CD4-positive, alpha-beta T cell treated with Interleukin-12 subunit alpha and Interleukin-12 subunit beta, for 1 hour (primary cell): ENCODE results near the gene MAP4K2.

Source experiments
- DNase-seq: peaks from one replicate; pipeline ENCODE4 v3.0.0-alpha.2; 2020

MAP4K2 gene

DNA sequence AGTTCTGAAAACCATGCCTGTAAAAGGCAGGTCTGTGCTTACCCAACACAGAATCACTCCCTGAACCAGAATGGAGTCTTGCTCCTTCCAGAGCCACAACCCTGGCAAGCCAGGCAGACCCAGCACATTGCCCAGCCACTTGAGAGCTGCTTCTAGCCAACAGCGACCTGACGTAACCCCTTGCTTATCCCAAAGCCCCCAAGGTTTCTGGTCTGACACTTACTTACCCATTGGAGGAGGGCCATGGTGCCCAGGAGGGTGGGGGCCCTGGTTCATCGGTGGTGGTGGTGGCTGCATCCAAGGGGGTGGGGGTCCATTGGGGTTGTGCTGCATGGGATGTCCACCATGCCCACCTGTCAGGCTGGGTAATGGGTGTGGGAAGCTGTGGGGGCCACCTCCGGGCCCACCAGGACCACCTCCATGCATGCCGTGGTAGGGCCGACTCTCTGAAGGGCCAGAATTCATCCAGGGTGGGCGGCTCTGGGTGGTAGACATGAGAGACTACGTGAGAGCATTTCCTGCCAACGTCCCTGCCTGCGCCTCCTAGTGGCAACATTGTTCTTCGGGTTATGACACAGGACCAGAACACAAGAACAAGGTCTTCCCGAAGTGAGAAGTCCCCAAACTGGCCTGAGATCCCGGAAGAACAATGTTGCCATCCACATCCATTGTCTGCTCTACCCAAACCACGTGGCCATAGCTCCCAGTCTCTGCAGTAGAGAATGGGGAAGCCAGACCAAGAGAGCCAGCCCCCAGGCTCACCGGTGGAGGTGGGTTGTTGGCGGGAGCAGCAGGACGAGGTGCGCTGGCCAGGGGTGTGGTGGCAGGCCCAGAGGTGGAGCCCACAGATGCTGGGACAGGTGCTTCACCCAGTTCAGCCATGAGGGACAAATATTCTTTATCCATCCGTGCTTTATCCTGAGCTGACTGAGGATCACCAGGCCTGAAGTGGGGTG lies 35.4 kb downstream of the MAP4K2 start:
- peak; percentile 84 for DNase-seq

DNA sequence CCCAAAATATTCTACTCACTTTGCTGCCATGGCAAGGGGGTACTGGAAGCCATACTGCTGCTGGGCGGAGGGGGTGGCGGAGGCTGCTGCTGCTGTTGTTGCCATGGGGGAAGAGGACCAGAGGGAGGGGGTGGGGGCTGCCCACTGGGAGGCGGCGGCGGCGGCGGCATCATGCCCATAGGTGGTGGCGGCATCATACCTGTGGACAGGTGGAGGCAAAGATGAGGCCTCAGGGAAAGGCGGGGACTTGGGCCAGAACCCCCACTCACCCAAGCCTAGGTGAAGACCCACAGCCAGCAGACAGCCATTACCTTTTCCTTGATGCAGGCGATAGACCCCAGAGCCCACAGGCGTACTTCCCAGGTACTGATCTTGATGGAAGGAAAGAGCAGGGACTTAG lies 36.1 kb downstream of the MAP4K2 start:
- DNase-seq = no peak

DNA sequence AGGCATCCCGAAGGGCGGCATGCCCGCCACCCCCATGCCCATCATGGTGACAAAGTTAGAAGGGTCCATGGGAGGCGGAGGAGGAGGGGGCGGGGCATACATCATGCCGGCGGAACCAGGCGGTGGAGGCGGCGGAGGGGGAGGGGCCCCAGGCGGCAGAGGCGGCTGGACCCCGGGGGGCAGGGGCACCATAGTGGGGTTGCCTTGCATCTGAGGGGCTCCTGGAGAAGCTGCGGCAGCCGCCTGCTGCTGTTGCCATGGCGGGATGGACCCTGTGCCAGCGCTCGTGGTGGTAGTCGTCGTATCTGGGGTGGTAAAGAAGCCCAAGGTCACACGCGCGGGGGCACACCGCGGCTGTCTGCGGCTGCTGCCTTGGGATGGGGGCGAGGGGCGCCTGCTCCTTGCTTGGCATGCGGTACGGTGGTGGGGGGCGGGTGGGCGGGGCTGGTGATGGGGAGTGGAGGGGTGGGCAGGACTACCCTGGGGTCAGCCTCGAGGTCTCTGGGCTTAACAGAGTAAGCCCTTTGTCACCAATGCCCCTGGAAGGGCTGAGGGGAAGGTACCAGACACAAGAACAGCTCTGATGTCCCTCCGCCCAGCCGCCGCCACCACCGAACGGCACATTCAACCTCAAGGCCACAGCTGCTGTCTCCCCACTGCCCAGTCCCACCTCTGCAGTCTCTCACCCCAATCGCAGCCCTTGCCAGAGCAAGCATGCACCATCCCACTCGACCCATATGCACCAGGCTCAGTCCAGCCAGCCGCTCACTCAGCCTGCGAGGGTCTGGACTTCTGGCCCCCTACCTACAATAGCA lies 37.0 kb downstream of the MAP4K2 start:
- DNase-seq = no peak

DNA sequence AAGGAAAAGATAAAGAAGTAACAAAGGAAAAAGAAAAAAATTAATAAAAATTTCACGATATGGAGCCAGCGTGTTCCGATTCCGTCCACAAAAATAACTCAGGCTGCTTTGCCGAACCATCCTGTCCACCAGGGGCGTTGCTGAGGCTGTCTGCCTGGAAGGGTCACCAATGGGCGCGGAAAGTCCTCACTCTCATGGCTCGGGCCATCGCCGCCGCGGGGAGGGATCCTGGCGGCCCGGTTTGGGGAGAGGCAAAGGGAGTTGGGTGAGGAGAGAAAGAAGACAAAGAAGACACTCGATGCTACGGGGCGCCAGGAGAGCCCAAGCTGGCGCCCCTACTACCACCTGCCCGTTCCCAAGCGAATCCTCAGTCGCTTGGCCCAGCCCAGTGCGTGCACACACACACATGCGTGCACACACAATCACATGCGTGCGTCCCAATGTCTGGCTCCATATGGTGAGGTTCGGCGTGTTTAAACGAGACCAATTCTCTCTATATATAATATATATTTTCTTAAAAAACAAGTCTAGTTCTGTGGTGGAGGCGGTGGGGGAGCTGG lies 37.6 kb downstream of the MAP4K2 start:
- DNase-seq = no peak

DNA sequence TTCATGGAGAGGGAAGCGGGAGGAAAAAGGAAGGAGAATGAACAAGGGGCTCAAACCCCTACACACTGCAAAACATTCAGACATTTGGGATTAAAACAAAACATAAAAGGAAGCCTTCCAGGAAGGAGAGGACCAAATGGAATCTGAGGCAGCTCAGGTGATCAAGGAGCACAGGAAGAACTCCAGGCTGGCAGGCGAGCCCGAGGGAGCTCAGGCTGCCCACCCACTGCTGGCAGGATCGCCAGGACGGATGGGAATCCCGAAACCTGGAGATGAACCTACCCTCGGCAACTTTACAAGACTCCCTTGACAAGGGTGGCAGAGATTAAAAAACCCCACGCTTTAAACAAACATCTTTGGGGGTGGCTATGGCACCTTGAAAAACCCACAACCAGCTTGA lies 38.3 kb downstream of the MAP4K2 start:
- no peak for DNase-seq

DNA sequence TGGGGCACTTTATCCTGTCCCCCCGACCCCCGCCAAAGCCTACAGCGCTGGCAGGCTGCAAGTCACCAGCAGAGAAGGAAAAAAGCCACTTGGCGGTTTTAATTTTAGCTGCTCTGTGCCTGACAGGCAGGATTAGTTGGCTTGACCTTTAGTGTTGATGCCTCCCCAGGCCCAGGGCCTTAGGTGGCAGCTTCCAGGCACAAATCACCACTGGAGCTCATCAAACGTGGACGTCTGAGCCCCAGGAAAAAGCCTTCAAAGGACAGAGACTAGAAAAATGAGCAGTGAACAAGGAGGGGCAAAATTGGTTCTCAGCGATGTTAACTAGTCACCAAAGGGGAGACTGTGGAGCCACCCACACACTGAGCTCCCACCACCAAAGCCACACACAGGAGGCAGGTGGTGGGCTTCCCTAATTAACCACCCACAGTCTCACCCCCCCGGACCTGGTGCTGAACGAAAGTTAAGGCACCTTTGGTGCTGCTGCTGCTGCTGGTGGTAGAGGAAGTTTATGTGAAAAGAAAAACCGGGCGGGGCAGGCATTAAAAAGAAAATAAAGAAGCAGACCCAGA lies 38.9 kb downstream of the MAP4K2 start:
- peak; percentile 76 for DNase-seq

DNA sequence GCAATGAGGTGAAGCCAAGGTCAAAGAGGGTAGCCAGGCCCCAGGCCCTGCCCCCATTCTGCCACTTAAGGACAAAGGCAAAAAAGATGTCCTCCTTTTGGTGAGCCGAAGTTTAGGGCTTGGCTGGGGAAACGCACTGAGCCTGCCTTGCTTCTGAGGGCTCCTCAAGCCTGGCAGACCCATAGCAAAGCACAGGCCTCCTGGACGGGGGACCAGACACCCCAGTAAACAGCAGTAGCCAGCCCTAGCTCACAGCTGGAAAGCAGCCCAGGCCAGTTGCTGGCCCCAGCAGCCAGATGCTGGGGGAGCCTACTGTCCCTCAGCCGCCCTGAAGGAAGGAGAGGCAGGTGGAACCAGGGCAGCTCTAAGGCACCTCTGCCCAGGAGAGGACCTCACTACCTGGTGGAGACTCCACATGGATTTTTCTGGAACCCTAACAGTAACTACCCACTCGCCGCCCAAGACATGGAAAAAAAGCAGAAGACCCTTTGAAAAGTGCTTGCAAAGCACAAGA lies 39.4 kb downstream of the MAP4K2 start:
- no peak for DNase-seq

DNA sequence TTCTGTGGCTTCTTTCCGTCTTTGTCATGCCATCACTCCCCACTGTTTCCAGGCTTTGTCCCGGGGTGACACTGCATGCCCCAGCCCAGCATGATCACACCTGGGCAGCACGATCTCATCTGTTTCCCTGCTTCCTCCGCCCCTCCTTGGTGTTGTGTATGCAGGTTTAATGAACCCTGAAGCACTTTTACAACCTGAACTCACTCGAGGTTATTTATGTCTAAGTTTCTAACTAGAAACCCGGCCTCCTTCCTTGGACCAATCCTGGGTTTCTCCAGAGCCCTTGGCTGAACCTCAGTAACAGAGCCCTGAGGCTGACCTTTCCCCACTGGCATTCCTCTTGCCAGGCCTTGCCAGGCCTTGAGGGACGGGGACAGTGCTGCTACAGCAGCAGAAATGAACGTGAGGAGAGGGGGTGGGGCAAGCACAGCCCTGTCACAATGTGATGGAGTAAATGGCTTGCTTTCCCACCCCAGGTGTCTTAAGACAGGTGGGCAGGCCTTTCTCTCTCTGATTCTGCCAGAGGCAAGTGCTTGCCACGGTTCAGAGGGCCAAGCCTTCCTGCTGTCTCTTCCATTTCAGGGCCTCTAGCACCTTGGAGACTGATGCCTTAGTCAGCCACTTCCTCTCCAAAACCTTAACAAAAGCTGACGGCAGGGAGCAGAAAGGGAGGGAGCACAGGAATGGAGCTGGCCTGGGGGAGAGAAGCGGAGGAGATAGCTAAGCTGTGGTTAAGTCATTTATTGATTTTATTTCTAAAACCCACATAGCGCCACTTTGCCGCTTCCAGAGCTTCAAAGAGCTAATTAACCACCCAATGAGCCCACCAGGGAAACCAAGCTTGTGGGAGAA lies 40.1 kb downstream of the MAP4K2 start:
- DNase-seq = peak; percentile 45

DNA sequence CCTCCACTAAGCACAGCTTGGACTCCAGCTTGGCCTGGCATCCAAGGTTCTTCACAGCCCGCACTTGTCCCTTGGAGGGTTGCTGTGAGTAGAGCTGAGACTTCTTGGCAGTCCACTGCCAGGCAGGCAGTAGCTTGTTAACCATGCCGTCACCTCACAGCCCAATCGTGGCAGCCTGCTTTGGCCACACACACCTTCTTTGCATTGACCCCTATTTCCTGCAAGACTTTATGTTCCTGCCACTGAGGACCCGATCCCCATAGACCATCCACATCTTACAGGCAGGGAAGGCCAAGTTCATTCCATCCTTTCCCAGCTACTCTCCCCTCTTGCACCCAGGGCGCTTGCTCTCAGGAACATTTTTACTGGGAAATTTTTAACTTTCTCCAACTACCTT lies 40.7 kb downstream of the MAP4K2 start:
- DNase-seq = peak; percentile 41

DNA sequence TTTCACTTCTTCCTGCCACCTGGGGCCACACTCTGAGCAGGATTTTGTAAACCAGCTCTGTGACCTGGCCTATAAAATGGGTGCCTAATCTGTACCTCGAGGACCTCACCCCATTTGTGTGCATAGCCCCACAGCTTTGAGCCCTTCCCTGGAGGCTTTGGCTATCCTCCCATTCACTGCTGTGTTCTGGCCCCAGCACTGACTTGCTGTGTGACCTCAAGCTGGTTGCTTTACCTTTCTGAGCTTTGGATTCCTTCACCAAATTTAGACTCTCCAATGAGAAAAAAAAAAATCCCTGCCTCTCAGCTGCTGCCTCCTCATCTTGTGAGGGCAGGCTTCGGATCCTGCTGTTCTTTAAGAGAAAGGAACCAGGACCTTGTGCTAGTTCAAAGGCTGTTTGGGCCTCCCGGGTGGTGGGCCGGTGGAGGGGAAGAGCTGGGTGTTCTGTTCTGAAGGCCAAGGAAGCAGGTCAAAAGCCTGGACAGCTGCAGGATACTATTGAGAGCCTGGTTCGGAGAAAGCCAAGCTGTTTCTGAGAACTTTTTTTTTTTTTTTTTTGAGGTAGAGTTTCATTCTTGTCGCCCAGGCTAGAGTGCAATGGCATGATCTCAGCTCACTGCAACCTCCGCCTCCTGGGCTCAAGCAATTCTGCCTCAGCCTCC lies 42.1 kb downstream of the MAP4K2 start:
- DNase-seq = no peak

DNA sequence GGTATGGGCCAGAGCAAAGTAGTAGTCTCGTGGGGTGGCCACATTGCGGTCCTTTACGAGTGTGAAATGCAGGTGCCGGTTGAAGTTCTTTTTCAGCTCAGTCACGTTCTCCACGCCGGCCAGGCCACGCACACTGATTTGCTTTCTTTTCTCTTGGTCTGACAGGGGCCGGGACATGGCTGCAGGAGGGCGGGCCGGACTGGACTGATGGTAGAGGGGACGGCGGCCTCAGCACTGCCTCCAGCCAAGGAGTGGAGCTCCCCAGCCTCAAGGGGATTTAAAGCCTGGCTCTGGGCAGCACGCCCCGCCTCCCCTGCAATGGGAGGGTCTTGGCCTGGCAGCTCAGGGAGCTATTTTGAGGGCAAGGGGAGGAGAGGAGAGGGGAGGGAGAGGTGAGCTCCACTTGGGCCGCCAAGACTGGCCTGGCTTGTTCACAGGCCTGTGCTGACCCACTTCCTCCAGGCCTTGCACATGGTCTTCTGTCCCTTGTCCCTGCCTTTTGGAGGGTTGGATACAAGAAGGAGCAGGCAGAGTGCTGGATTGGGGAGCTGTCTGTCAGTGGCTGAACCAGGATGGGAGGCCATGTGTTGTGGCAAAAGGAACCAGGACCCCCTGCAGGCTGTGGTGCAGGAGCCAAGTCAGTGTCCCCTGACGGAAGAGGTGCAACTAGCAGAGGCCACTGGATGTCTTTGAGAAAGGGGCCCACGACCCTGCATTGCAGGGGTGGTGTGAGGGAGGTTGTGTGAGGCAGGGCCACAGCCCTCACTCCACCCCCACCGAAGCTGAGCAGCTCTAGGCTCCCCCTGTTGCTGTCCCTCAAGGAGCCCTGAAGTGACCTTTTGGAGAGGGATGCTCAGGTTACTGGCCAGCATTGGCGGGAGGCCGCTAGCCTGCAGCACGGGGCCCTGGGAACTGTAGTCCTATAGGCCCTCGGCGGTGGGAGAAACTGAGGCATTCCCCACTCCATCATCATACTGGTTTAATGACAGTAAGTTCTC lies 43.0 kb downstream of the MAP4K2 start, which contains the start of gene PYGM:
TSS of gene PYGM (minus strand) at position 253 of the 998 bp plus-strand sequence. CDS start at position 177, 76 bp downstream.
- DNase-seq = peak; percentile 42

DNA sequence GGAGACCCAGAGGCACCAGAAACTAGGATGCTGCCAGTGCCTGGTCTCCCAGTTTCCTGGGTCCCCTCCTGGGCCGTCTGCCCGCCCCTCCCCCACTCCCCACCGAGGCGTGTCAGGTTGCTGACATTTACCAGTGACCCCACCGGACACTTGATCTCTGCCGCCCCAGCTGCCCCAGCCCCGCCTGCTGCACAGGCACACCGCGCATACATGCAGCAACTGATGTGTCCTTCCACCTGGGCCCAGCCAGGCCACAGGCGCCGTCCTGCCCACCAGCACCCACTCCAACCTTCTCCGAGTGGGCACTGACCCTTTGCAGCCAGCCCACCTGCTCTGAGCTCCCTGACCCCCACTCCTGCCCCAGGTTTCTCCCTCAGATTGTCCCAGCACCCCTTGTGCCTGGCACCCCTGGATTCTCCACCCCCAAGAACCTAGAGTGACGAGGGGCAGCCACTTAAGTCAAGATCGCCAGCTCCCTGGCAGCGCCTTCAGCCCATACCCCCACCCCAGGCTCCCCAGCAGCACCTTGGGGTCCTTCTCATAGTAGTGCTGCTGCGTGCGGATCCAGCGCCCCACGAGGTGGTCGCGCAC lies 43.8 kb downstream of the MAP4K2 start:
- no peak for DNase-seq

DNA sequence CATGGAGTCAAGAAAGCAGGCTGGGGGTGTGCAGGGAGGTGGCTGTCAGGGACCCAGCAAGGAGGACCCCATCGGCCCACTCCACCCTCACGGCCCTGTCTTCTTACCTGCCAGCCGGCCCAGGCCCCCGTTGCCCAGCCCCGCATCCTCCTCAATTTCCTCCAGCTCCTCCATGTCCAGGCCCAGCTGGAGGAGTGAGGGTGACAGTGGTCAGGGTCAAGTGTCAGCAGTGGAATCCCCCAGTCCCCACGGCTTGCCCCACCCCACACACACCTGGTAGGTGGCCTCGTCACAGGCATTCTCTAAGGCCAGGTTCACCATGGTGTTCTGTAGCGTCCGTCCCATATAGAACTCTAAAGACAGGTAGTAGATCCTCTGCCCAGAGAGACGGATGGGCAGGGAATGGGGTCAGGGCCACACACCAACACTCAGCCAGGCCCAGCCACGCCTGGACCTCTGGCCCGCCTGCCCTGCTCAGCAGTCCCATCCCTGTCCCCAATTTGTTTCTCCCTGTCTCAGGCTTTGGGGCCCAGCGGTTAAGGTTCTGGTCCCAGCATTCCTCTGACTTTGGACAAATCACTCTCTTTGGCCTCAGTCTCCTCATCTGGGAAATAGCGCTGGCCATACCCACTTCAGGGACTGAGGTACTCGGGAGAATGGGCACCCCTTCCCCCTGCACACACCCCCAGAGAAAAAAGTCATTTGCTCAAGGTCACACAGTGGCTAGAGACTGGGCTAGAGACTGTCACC lies 44.5 kb downstream of the MAP4K2 start:
- DNase-seq = no peak

DNA sequence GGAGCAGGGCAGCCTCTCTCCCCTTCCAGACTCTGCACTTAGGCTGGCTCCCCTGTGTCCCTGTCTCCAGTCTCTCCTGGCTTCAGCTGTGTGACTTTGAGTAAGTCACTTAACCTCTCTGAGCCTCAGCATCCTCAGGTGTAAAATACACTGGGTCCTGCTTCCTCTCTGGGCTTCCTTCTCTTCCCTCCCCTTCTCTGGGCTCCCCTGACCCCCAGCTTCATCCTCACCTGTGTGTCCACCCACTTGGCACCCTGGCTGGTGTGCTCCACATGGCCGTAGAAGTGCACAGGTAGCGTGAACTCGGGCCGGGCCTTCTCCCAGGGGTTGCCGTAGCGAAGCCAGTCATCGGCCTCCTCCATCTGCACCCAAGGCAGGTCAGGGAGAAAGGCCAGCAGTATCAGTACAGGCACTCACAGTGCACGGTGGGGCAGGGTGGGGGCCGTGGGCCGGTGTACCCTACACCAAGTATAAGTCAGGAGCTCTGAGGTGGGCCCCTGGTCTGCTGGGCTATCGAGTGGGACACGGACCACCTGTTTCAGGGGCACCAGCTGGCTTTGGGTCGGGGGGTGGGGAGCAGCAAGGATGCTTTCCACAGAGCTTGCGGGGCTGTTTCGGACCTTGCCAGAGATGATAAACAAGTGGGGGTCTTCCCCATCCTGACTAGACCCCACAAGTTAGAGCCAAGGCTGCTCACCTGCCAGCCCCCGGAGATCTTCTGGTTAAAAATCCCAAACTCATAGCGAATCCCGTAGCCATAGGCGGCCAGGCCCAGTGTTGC lies 45.3 kb downstream of the MAP4K2 start:
- no peak for DNase-seq

DNA sequence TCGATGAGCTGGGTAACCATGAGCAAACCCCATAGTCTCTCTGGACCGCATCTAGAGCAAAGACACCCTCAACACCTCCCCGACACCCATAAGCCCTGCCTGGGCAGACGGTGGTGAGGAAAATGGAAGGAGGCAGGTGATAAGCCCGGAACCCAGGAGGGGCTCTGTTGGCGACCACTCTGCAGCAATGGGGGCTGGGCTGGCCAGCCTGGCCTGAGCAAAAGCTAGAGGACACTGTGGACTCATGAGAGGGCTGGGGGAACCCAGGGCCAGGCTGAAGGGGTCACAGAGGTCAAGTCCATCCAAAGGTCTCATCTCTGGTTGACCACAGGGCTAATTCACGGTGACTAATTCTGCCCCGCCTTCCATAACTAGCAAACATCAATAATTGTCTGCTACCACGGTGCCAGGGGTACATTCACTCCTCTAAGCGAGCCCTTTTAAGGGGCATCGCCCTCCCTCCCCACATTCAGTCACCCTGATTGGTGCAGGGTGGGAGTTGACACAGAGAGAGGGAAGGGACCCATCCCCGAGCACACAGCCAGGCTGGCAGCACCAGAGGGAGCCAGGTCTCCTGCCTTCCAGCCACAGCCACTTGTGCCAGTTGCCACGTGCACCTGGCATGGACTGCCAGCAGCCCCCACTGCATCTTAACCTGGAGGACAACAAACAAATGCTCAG lies 47.2 kb downstream of the MAP4K2 start:
- DNase-seq = no peak

DNA sequence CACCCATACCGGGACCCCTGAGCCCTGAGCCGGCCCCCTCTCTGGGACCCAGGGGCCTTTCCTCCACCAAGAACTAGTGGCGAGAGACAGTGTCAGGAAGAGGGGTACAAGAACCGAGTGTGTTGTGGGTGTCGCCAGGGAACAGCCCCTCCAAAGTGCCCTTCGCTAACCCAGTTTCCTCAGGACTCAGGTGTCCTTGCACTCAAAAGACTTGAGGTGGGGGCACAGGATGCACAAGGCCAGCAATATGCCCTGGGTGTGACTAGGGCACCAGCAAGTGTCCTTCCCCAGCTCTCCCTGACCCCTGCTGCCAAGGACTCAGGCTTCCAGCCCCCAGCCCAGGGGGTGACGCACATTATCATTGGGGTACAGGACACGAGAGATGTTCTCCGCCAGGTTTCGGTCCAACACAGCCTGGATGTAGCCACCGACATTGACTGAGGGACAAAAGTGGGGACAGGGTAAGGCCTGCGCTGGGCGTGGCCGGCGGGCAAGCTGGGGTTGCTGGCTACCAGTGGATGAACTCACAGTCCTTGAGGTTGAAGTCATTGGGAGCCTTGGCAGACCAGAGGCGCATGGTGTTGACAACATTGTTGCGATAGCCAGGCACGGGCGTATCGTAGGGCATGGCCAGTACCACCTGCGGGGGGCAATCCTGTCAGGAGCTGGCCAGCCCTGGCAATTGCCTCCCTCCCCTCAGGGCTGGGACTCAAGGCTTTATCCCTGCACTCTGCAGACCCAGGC lies 47.9 kb downstream of the MAP4K2 start:
- DNase-seq = no peak
